Measurements from ENCODE around the gene GPR4.
A peak's percentile ranks its signal among the peaks of the same experiment; 100 is the strongest.
"Not testable (repeated sequence)": the region's sequence is repeated elsewhere in the genome, so short reads cannot be mapped to it uniquely, and the experiment has no call there.

Gene GPR4

DNA sequence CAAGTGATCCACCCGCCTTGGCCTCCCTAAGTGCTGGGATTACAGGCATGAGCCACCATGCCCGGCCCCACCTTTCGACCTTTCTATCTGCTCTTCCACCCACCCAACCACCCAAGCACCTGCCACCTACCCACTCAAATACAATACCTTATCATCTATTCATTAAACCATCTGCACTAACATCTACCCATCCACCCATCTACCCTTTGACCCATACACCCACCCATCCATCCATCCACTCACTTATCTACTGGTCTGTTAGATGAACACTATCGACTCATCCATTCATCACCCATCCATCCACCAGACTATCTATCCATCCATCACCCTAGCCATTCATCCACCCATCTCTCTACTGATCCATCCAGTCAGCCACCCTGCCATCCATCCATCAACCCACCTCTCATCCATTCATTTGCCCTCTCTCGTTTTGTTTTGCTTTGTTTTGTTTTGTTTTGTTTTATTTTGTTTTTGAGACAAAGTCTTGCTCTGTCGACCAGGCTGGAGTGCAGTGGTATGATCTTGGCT lies 20.0 kb upstream of the GPR4 start:
- DNase-seq (ENCODE audit: low read depth): no peak

DNA sequence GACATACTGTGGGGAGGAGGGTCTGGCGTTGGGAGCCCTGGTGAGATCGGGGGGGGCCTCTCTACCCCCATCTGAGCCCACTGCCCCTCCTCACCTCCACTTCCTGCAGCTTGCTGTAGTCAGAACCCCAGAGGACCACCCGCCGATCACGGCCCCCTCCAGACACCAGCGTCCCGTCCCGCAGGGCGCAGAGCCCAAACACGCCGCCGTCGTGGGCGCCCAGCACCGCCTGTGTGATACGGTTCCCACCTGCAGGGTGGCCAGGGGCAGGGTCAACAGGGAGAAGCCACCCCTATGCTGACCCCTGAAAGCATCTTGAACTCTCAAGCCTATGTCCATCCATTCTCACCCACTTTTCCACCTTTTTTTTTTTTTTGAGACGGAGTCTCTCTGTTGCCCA lies 19.4 kb upstream of the GPR4 start:
- DNase-seq (ENCODE audit: low read depth): no peak

GRCh38 chr19:45616704-45617017 lies 14.6 kb upstream of the GPR4 start:
- no peak for DNase-seq (ENCODE audit: low read depth)

DNA sequence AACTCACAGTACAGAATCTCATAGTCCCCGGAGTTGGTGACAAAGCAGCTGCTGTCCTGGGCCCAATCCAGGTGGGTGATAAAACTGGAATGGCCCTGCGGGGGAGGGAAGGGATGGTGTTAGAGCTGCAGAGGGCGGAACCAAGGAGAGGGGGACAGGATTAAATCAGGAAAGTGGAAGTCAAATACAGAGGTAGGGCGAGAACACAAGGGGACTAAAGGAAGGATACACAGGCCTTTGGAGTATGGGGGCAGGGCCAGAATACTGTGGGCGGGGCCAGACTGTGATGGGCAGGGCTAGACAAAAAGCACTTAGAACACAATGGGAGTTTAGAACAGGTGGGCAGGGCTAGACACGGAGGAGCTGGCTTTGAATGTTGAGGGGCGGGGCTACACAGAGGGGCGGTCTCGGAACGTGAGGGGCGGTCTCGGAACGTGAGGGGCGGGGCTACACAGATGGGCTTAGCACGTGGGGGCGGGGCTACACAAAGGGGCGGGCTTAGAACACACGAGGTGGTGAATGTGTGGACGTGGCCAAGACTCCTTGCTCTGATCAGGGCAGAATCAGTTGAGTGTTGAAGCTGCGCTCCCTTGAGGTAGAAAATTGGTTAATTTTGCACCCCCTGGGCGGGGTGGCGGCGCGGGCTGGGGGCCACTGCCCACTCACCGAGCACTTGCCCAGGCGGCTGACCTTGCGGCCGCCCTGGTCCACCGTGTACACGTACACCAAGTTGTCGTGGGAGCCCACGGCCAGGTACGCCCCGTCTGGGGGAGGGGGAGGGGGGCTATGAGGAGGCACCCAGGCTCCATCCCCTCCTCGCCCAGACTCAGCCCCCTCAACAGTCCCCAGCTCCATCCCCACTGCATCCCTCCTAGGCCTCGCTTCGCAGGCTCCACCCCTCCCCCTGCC lies 14.0 kb upstream of the GPR4 start:
- peak; percentile 49 for DNase-seq (ENCODE audit: low read depth)

- DNase-seq (ENCODE audit: low read depth): not testable (repeated sequence)
Measured at GRCh38 chr19:45615056-45615455, 13.0 kb upstream of the GPR4 start.

GRCh38 chr19:45613926-45614725 lies 12.1 kb upstream of the GPR4 start:
- DNase-seq (ENCODE audit: low read depth): peak; percentile 11

DNA sequence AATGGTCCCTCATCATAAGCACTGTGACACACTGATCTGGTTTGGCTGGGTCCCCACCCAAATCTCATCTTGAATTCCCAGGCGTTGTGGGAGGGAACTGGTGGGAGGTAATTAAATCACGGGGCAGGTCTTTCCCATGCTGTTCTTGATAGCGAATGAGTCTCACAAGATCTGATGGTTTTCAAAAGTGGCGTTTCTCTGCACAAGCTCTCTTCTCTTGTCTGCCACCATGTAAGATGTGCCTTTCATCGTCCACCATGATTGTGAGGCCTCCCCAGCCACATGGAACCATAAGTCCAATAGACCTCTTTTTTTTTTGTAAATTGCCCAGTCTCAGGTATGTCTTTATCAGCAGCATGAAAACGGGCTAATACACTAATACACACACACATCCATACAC lies 6.9 kb upstream of the GPR4 start:
- no peak for DNase-seq (ENCODE audit: low read depth)

DNA sequence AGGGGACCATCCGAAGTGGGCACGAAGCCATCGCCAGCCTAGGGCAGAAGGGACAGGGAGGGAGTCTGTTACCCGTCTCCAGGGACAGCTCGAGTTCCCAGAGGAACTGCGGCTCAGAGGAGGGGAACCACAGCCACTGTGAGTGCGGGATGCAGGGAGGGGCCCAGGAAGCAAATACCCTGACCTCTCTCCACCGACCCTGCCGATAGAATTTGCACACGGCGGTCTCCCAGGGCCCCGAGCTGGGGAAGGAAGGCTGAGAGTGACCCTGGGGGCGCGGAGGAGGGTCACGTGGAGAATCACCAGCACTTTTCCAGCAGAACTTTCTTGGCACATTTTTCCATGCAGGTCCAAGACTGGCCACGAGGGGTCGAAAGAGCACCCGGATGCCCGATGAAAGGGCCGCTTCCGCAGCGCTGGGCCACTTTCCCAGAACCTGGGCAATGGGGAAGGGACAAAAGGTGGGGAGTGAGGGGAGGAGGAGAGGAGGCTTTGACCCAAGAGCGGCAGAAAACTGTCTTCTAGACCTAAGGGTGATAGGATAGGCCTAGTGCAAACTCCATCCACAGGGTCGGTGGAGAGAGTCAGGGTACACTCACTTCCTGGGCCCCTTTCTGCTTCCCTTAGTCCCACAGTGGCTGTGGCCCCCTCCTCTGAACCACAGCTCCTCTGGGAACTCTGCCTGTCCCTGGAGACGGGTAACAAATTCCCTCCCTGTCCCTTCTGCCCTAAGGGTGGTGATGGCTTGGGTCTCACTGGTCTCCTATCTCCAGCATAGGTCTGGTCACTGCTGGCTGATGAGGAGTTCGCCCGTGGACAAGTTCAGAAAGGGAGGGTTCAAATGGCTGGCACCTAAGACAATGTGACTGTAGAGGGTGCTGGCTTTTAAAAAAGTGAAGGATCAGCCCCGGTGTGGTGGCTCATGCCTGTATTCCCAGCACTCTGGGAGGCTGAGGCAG lies 5.3 kb upstream of the GPR4 start:
- no peak for DNase-seq (ENCODE audit: low read depth)

DNA sequence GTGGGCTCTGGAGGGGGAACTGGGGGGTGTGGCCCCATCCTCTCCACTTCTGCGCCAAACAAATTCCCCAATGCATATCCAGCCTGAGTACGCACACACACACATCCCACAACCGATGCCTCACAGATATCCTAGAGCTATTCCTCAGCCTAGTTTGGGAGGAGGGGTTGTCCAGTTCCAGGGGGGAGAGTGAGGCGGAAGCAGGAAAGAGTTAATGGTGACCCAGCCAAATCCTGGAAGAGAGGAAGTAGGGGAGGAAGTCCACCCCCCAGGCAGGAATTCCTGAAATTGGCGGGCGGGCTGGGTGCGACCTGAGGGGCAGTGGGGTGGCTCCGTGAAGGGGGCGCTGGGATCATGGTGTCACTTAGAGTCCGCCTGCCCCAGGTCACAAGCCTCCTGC lies 897 bp downstream of the GPR4 start:
- no peak for DNase-seq (ENCODE audit: low read depth)

- no peak for DNase-seq (ENCODE audit: low read depth)
Measured at GRCh38 chr19:45600340-45600885, 1.6 kb downstream of the GPR4 start.

DNA sequence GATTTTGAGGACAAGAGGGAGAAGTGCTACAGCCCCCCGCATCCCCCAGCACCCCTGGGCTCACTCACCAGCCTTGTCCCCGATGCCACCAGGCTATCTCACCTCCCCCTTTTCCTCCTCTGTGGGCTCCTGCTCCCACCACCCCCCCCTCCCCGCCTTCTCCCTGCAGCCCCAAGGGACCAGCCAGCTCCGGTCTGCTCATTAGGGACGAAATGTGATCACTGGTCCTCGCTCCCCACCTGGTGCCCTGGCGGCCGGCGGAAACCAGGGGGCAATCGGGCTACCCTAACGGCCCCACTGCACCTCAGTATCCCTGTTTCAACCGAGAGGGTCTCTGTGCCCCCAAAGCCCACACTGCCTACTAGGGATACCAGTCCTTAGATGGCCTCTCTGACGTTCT lies 2.7 kb downstream of the GPR4 start:
- DNase-seq (ENCODE audit: low read depth): no peak

DNA sequence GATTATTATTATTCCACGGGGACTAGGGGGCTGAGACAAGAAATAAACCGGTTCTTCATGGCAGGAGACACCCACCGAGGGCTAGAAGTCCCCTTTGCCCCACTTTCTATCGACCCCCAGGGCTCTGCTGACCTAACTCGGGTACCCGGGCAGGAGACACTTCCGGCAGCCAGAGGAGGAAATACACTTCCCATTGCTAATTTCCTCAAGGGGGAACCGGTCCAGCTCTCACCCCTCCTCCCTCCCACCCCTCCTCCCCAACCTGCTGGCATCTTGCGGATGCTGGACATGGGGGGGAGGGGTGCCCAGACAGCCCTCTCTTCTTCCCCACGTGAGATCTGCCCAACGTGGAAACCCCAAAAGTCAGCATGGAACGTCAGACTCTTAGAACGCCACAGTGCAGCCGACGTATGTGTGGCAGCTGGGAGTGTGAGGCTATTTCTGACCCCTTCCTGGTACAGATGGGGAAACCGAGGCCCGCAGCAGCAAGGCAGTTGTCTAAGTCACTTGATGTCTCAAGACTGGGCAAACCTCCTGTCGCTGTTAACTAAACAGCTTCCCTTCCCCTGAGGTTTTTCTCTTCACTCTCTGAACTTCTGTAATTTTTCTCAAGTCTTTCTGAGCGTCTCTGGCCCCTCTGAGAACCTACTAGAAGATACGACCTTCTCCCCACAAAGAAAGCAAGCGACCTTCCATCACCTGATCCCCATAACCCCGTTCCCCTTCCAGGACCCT lies 3.6 kb downstream of the GPR4 start:
- no peak for DNase-seq (ENCODE audit: low read depth)

- no peak for DNase-seq (ENCODE audit: low read depth)
Measured at GRCh38 chr19:45597425-45598111, 4.4 kb downstream of the GPR4 start.

DNA sequence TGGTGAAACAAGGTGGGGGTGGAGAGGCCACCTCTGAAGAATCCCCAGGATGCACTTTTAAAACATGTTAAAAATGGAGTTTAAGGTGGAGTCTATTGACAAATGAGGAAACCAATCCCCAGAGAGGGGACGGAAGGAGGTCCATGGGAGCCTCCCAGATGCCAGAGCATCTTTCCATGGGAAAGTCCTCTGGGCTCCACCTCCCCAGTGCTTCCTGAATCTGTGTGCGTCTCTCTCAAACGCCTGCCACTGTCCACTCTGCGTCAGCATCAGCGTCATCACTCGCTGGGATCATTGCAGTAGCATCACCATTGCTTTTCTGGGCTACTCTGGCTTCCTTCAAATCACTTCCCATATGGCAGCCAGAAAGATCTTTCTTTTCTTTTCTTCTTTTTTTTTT lies 6.2 kb downstream of the GPR4 start:
- DNase-seq (ENCODE audit: low read depth): no peak

DNA sequence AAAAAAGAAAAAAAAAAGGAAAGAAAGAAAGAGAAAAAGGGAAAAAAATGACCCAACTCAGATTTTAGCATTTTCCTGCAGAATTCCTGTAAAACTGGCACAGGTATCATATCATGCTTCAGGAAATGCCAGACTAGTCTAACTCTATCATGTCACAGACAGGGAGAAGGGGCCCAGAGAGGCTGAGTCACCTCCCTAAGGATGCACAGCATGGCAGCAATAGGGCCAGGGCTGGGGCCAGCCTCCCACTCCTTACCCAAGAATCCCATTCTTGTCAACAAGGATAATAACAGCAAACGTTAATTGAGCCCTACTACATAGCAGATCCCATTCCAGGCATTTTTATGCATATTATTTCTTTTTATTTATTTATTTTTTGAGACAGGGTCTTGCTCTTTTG lies 8.5 kb downstream of the GPR4 start:
- DNase-seq (ENCODE audit: low read depth): no peak

DNA sequence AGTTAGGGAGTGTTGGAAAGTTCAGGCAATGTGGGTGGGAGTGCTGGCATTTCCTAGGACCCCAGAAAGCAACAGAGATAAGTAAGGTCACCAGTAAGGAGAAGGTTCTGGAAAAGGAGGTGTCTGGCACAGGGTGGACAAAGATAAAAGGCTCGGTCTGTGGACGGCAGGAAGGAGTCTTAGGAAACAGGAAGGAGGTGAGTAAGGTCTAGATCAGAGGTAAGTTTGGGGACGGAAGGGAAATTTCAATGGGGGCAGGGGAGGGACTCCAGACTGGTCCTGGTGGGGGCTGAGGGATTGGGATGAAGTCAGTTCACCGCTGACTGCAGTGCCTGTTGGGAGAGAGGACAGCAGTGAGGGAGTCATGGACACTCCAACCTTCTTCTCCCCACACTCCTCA lies 9.6 kb downstream of the GPR4 start:
- no peak for DNase-seq (ENCODE audit: low read depth)

- DNase-seq (ENCODE audit: low read depth): no peak
Measured at GRCh38 chr19:45591638-45592005, 10.4 kb downstream of the GPR4 start.

DNA sequence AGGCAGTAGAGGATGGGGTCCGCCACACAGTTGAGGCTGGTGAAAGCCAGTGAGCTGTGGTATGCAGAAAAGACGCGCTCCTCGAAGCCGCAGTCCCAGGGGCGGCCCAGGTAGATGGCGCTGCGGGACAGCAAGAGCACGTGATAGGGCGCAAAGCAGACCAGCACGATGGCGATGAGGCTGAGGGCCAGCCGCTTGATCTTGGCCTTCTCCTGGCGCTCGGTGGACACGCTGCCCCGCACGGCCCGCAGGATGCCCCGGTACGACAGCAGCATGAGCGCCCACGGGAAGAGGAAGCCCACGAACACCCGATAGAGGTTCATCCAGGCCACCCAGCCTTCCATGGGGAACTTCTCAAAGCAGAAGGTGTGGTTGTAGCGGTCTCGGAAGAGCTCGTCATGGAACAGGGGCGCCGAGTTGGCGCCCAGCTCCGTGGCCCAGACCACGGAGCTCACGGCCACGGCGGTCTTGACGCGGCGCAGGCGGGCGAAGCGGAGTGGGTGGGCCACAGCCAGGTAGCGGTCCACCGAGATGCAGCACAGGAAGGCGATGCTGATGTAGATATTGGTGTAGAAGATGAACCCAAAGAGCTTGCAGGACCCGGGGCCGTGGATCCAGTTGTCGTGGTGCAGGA lies 10.9 kb downstream of the GPR4 start:
- no peak for DNase-seq (ENCODE audit: low read depth)

DNA sequence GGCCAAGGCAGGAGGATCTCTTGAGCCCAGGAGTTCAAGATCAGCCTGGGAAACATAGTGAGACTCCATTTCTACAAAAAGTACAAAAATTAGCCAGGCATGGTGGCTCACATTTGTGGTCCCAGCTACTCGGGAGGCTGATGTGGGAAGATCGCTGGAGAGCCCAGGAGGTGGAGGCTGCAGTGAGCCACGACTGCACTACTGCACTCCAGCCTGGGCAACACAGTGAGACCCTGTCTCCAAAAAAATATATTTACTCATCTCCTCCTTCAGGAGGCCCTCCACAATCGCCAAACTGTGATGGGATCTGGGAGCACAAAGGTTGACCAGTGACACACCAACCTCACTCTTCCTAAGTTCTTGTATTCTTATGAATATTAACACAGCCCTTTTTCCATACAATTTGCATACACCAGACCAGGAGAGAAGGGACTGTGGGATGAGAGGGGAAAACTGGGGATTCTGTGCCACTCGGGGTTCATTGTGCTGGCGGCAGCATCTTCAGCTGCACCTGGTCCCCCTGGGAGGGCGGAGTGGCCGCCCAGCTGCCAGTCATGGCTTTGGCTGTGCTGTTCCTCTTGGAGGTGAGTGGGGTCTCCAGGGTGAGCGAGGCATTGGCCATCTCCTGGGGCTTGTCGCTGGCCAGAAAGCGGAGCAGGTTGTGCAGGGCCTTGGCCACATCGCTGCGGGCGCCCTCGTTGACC lies 11.6 kb downstream of the GPR4 start:
- no peak for DNase-seq (ENCODE audit: low read depth)

All from stimulated activated CD4-positive, alpha-beta T cell treated with anti-CD3 and anti-CD28 coated beads, Interleukin-2, amount 100 ng/mL, for 4 hours (primary cell).